ENCODE results near the gene SLC47A1. TPM values are rescaled to one million over a fixed set of nuclear protein-coding genes. Genes with fewer than 3 reads are reported as not detected.
"Not testable (repeated sequence)": the region's sequence is repeated elsewhere in the genome, so short reads cannot be mapped to it uniquely, and the experiment has no call there.

The SLC47A1 gene
- total and polyA plus RNA-seq, 2 of the 4 experiments (the other 2 are of a cell fraction): not detected

GRCh38 chr17:19579867-19580565 lies 46.4 kb downstream of the SLC47A1 start:
- Histone ChIP-seq H3K36me3 (ENCODE audit: control insufficient read depth, insufficient read depth, low read length) (no peaks in the 10 kb centered on the region), H2BK5ac (ENCODE audit: low read depth, low read length, poor library complexity, severe bottlenecking) (no peak overlapping the region), H3K4me3 (ENCODE audit: insufficient read depth, low read depth, low read length) (no peak overlapping the region; the same call in 1 of the 2 replicates), H3K27ac (ENCODE audit: insufficient read depth, low read length) (no peak overlapping the region), H3K79me1 (ENCODE audit: low read depth in 1 of 2, low read length in 2 of 2) (no peaks in the 10 kb centered on the region), H4K20me1 (ENCODE audit: insufficient read depth, low read length) (no peaks in the 10 kb centered on the region), H3K9ac (ENCODE audit: low read depth, low read length) (no peak overlapping the region), H3K4ac (ENCODE audit: low read depth, low read length) (no peak overlapping the region), H3K4me1 (ENCODE audit: control insufficient read depth, insufficient read depth, low read length) (no peaks in the 10 kb centered on the region), H4K91ac (ENCODE audit: insufficient read depth, low read depth, low read length) (no peak overlapping the region), H3K14ac (replicated peaks; ENCODE audit: low read depth, low read length) (no peak overlapping the region), H3K9me3 (ENCODE audit: control insufficient read depth, insufficient read depth, low read length) (no peaks in the 10 kb centered on the region; the same call in 1 of the 2 replicates), H3K27me3 (ENCODE audit: control insufficient read depth, insufficient read depth, low read length) (peaks cover 57% of the 10 kb centered on the region), H3K9me1 (ENCODE audit: insufficient read depth, low read length) (no peaks in the 10 kb centered on the region), H3K4me2 (ENCODE audit: low read depth, low read length) (no peak overlapping the region; the same call in 1 of the 2 replicates), H3K56ac (ENCODE audit: extremely low read depth, insufficient read depth, low read length) (no peak overlapping the region), H2AFZ (replicated peaks; ENCODE audit: low read length, poor library complexity) (peak overlapping the region; percentile 76), H2AK5ac (ENCODE audit: low read depth, low read length) (no peak overlapping the region), H3K18ac (ENCODE audit: low read depth, low read length) (no peak overlapping the region), H2AK9ac (replicated peaks; ENCODE audit: low read depth, low read length, poor library complexity) (no peak overlapping the region), H4K5ac (ENCODE audit: low read depth, low read length) (no peak overlapping the region), H2BK15ac (ENCODE audit: low read depth, low read length) (no peak overlapping the region), H3K23ac (ENCODE audit: low read depth, low read length) (no peak overlapping the region), H2BK20ac (ENCODE audit: low read depth, low read length) (no peak overlapping the region), H2BK120ac (ENCODE audit: low read depth, low read length) (no peak overlapping the region), H4K8ac (ENCODE audit: low read depth in 2 of 2, low read length in 2 of 2) (no peak overlapping the region)
- WGBS, 2 experiments (ENCODE audit: extremely low coverage in 2 of 2, insufficient read length in 1 of 2): 15% methylated on average over 36 of the region's 76 CpGs; no CpG with 5 or more reads in 1 of the 2 experiments
- BruUV-seq (replicated peaks): no TSS peak
- dilution Hi-C loops (cut with HindIII; ENCODE audit: low sequenced_read_pairs, unreplicated experiment): no loop called here
- in situ Hi-C loops (cut with MboI; ENCODE audit: low sequenced_read_pairs): no loop called here
- intact Hi-C loops (cut with micrococcal nuclease): no loop called here
- DNase-seq (no peak), ATAC-seq (ENCODE audit: low read depth) (peak; percentile 35)
- ChIA-PET CTCF (interaction anchor here (0.8 kb wide), 1 partner anchor 53 kb away, joined by 3 read pairs; no protein-coding TSS in a partner anchor), POLR2A (ENCODE audit: unreplicated experiment) (no interaction called here)
- TF ChIP-seq POLR2A (IDR thresholded peaks at IDR 0.05; ENCODE audit: low read depth, low read length) (no peak), MAFK (IDR thresholded peaks at IDR 0.05; ENCODE audit: low read depth, low read length) (no peak), USF2 (IDR thresholded peaks at IDR 0.05; ENCODE audit: low read depth, low read length) (no peak), CEBPB (IDR thresholded peaks at IDR 0.05; ENCODE audit: low read depth, low read length) (no peak)

GRCh38 chr17:19580566-19580920 lies 46.9 kb downstream of the SLC47A1 start:
- CTCF ChIA-PET: interaction anchor here (0.8 kb wide), 1 partner anchor 53 kb away, joined by 3 read pairs; no protein-coding TSS in a partner anchor
- 96% methylated on average over 5 of the region's 17 CpGs; no CpG with 5 or more reads in 1 of the 2 experiments for WGBS, 2 experiments (ENCODE audit: extremely low coverage in 2 of 2, insufficient read length in 1 of 2)
- H3K27me3 ChIP-seq (ENCODE audit: control insufficient read depth, insufficient read depth, low read length): peaks cover 57% of the 10 kb centered on the region

More at GRCh38 chr17:19580566-19580920, 46.9 kb downstream of the SLC47A1 start:
- H4K20me1 ChIP-seq (ENCODE audit: insufficient read depth, low read length); POLR2A ChIA-PET (ENCODE audit: unreplicated experiment); H3K79me1 ChIP-seq (ENCODE audit: low read depth in 1 of 2, low read length in 2 of 2); H3K4me3 ChIP-seq (ENCODE audit: insufficient read depth, low read depth, low read length); DNase-seq; in situ Hi-C loops (cut with MboI; ENCODE audit: low sequenced_read_pairs); H3K23ac ChIP-seq (ENCODE audit: low read depth, low read length); H3K4me2 ChIP-seq (ENCODE audit: low read depth, low read length); H2BK120ac ChIP-seq (ENCODE audit: low read depth, low read length); H3K4me1 ChIP-seq (ENCODE audit: control insufficient read depth, insufficient read depth, low read length); H2AK9ac ChIP-seq (replicated peaks; ENCODE audit: low read depth, low read length, poor library complexity); H3K56ac ChIP-seq (ENCODE audit: extremely low read depth, insufficient read depth, low read length); H4K5ac ChIP-seq (ENCODE audit: low read depth, low read length); H2BK5ac ChIP-seq (ENCODE audit: low read depth, low read length, poor library complexity, severe bottlenecking); dilution Hi-C loops (cut with HindIII; ENCODE audit: low sequenced_read_pairs, unreplicated experiment); H4K8ac ChIP-seq (ENCODE audit: low read depth in 2 of 2, low read length in 2 of 2); H3K4ac ChIP-seq (ENCODE audit: low read depth, low read length); ATAC-seq (ENCODE audit: low read depth); H3K9me1 ChIP-seq (ENCODE audit: insufficient read depth, low read length); H2BK20ac ChIP-seq (ENCODE audit: low read depth, low read length); H4K91ac ChIP-seq (ENCODE audit: insufficient read depth, low read depth, low read length); H3K9ac ChIP-seq (ENCODE audit: low read depth, low read length); intact Hi-C loops (cut with micrococcal nuclease); H2AFZ ChIP-seq (replicated peaks; ENCODE audit: low read length, poor library complexity); H2AK5ac ChIP-seq (ENCODE audit: low read depth, low read length); H3K14ac ChIP-seq (replicated peaks; ENCODE audit: low read depth, low read length); H3K9me3 ChIP-seq (ENCODE audit: control insufficient read depth, insufficient read depth, low read length); H3K18ac ChIP-seq (ENCODE audit: low read depth, low read length); H3K36me3 ChIP-seq (ENCODE audit: control insufficient read depth, insufficient read depth, low read length); H2BK15ac ChIP-seq (ENCODE audit: low read depth, low read length); BruUV-seq (replicated peaks); H3K27ac ChIP-seq (ENCODE audit: insufficient read depth, low read length): not testable (repeated sequence)

Data from IMR-90 (cell line).